ENCODE results near the gene LNX1. TPM values are rescaled to one million over a fixed set of nuclear protein-coding genes. Genes with fewer than 3 reads are reported as not detected.

LNX1 gene
- total and polyA plus RNA-seq, 9 of the 15 experiments (the other 6 are each of a cell fraction or from before 2014, with no cell fraction given): 0.40 to 3.6 (median 2.2) TPM

GRCh38 chr4:53481586-53481985, 109.7 kb downstream of the LNX1 start (continued):
- TF ChIP-seq KLF13 (tag; IDR thresholded peaks at IDR 0.05; ENCODE audit: borderline replicate concordance, low read depth) (no peak), XRCC4 (IDR thresholded peaks at IDR 0.05; ENCODE audit: extremely low read depth, insufficient read depth, insufficient read length) (no peak), CTCFL (IDR thresholded peaks at IDR 0.05; ENCODE audit: borderline replicate concordance, insufficient read depth, low read depth, low read length, poor library complexity, severe bottlenecking) (no peak), MCM7 (IDR thresholded peaks at IDR 0.05) (no peak), NR4A1 (CRISPR knock-in tag; IDR thresholded peaks at IDR 0.05) (no peak), NR4A1 (tag; IDR thresholded peaks at IDR 0.05) (no peak), ZBTB9 (CRISPR knock-in tag; IDR thresholded peaks at IDR 0.05) (no peak), SLC30A9 (CRISPR knock-in tag; IDR thresholded peaks at IDR 0.05) (no peak), ZNF311 (CRISPR knock-in tag; IDR thresholded peaks at IDR 0.05) (no peak)
